ENCODE measurements around the gene SLC26A4. TPM values are rescaled to one million over a fixed set of nuclear protein-coding genes. Genes with fewer than 3 reads are reported as not detected.

SLC26A4 gene
- total and polyA plus RNA-seq, 9 of the 15 experiments (the other 6 are each of a cell fraction or from before 2014, with no cell fraction given), result 0.09 to 1.2 (median 0.33) TPM

GRCh38 chr7:107726356-107727130 lies 65.9 kb downstream of the SLC26A4 start:
- CTCF ChIA-PET (ENCODE audit: low intra/inter-chr PET ratio), result interaction anchor here (3.9 kb wide), 1 partner anchor 263 kb away, joined by 25 read pairs; no protein-coding TSS in a partner anchor
- no peak overlapping the region for H2AFZ ChIP-seq (ENCODE audit: low read depth, low read length)
- FAIRE-seq (no peak), ATAC-seq (no peak), DNase-seq (ENCODE audit: extremely low read depth in 1 of 4, low spot score in 3 of 4) (no peak)
- no peaks in the 10 kb centered on the region for H3K9me1 ChIP-seq (ENCODE audit: control insufficient read depth, insufficient read depth, low read length)
- no peaks in the 10 kb centered on the region for H3K79me2 ChIP-seq (ENCODE audit: control insufficient read depth, insufficient read depth, low read length)
- intact Hi-C loops (cut with micrococcal nuclease) (no loop called here), in situ Hi-C loops (cut with MboI) (loop anchor here (10.0 to 25.0 kb wide), 2 partner anchors 411 to 532 kb away; partner anchors contain the start of gene LAMB4)
- POLR2A ChIA-PET, result interaction anchor here (0.5 to 2.1 kb wide), 5 partner anchors 10 to 262 kb away, joined by 3 to 6 read pairs (median 3); no protein-coding TSS in a partner anchor
- TF ChIP-seq PCBP1 (IDR thresholded peaks at IDR 0.05; ENCODE audit: low read depth, low read length, poor library complexity, severe bottlenecking), result no peak
- no peak for TF ChIP-seq TCF3 (CRISPR knock-in tag; IDR thresholded peaks at IDR 0.05)
- TF ChIP-seq POLR2A (conservative IDR thresholded peaks at IDR 0.05), result no peak
- TF ChIP-seq CBFA2T2 (conservative IDR thresholded peaks at IDR 0.05), result no peak
- TF ChIP-seq BCOR (IDR thresholded peaks at IDR 0.05), result no peak
- TF ChIP-seq HSF4 (CRISPR knock-in tag; IDR thresholded peaks at IDR 0.05; ENCODE audit: borderline replicate concordance), result no peak
- TF ChIP-seq SRSF3 (IDR thresholded peaks at IDR 0.05; ENCODE audit: insufficient read depth, low read length), result no peak
- TF ChIP-seq HDAC8 (tag; IDR thresholded peaks at IDR 0.05), result no peak
- no peak for TF ChIP-seq POLR3A (IDR thresholded peaks at IDR 0.05; ENCODE audit: borderline replicate concordance, extremely low read depth, insufficient read depth, insufficient read length)
- no peak for TF ChIP-seq ZNF57 (CRISPR knock-in tag; IDR thresholded peaks at IDR 0.05)
- TF ChIP-seq TCFL5 (CRISPR knock-in tag; conservative IDR thresholded peaks at IDR 0.05), result no peak
- TF ChIP-seq ZNF444 (CRISPR knock-in tag; IDR thresholded peaks at IDR 0.05), result no peak
- no peak for TF ChIP-seq AFF1 (IDR thresholded peaks at IDR 0.05; ENCODE audit: low read depth in 1 of 2, partially characterized antibody in 2 of 2)
- no peak for TF ChIP-seq ZNF699 (CRISPR knock-in tag; IDR thresholded peaks at IDR 0.05; ENCODE audit: insufficient replicate concordance)
- no peaks in the 10 kb centered on the region for H3K27me3 ChIP-seq (ENCODE audit: control insufficient read depth in 2 of 2, insufficient read depth in 2 of 2, low read length in 2 of 2)
- no peak overlapping the region for H3K9ac ChIP-seq (ENCODE audit: insufficient read depth in 1 of 2, low read depth in 2 of 2, low read length in 2 of 2)
- 3% methylated on average over 3 of the region's 3 CpGs for WGBS (ENCODE audit: insufficient coverage, low coverage, missing lambda C conversion rate)
- H3K27ac ChIP-seq (ENCODE audit: extremely low read depth, low read depth, low read length), result no peak overlapping the region
- no peaks in the 10 kb centered on the region for H3K9me3 ChIP-seq (replicated peaks; ENCODE audit: control insufficient read depth, insufficient read depth, low read depth, low read length)
- peaks cover 0 to 6% of the 10 kb centered on the region in 2 experiments; a peak in 1 of 5 replicates for H3K4me1 ChIP-seq (replicated peaks in 1 of 2; ENCODE audit: control insufficient read depth in 2 of 2, insufficient read depth in 2 of 2, low read length in 2 of 2)
- H3K36me3 ChIP-seq (ENCODE audit: control insufficient read depth, insufficient read depth, low read length), result no peaks in the 10 kb centered on the region
- no peaks in the 10 kb centered on the region for H4K20me1 ChIP-seq (replicated peaks; ENCODE audit: control insufficient read depth, insufficient read depth, low read length)
- no TSS peak for BruUV-seq (replicated peaks)
- H3K4me2 ChIP-seq (ENCODE audit: insufficient read depth, low read length), result no peak overlapping the region
- H3K4me3 ChIP-seq, result no peak overlapping the region
